ENCODE data around the gene RARRES1.
A peak's percentile ranks its signal among the peaks of the same experiment; 100 is the strongest.

The RARRES1 gene

GRCh38 chr3:158768881-158769543 lies 36.8 kb upstream of the RARRES1 start:
- Mint-ChIP-seq H3K36me3 (ENCODE audit: low read depth) (no peaks in the 10 kb centered on the region), H3K27ac (no peak overlapping the region), H3K27me3 (ENCODE audit: low read depth, poor library complexity) (peaks cover 3% of the 10 kb centered on the region), H3K9me3 (no peaks in the 10 kb centered on the region), H3K4me1 (peaks cover 16% of the 10 kb centered on the region), H3K4me3 (no peak overlapping the region)
- TF ChIP-seq CTCF (IDR thresholded peaks at IDR 0.05) = no peak
- DNase-seq = no peak

GRCh38 chr3:158768361-158768787 lies 36.1 kb upstream of the RARRES1 start:
- TF ChIP-seq CTCF (IDR thresholded peaks at IDR 0.05) = no peak
- Mint-ChIP-seq H3K36me3 (ENCODE audit: low read depth) (no peaks in the 10 kb centered on the region), H3K9me3 (no peaks in the 10 kb centered on the region), H3K27me3 (ENCODE audit: low read depth, poor library complexity) (peaks cover 3% of the 10 kb centered on the region), H3K4me1 (peaks cover 16% of the 10 kb centered on the region), H3K27ac (no peak overlapping the region), H3K4me3 (no peak overlapping the region)
- peak; percentile 45 for DNase-seq

GRCh38 chr3:158766364-158766763 lies 34.1 kb upstream of the RARRES1 start:
- Mint-ChIP-seq H3K27ac (no peak overlapping the region), H3K4me1 (peaks cover 16% of the 10 kb centered on the region)

GRCh38 chr3:158765518-158766205 lies 33.4 kb upstream of the RARRES1 start:
- no peak for TF ChIP-seq CTCF (IDR thresholded peaks at IDR 0.05)
- Mint-ChIP-seq H3K9me3 (no peaks in the 10 kb centered on the region), H3K27me3 (ENCODE audit: low read depth, poor library complexity) (peaks cover 6% of the 10 kb centered on the region), H3K4me1 (peaks cover 16% of the 10 kb centered on the region), H3K36me3 (ENCODE audit: low read depth) (no peaks in the 10 kb centered on the region), H3K4me3 (no peak overlapping the region), H3K27ac (no peak overlapping the region)
- no peak for DNase-seq

More at GRCh38 chr3:158766364-158766763, 34.1 kb upstream of the RARRES1 start:
- TF ChIP-seq CTCF (IDR thresholded peaks at IDR 0.05) = no peak
- DNase-seq = no peak
- peaks cover 3% of the 10 kb centered on the region for H3K27me3 Mint-ChIP-seq (ENCODE audit: low read depth, poor library complexity)
- no peaks in the 10 kb centered on the region for H3K36me3 Mint-ChIP-seq (ENCODE audit: low read depth)
- H3K4me3 Mint-ChIP-seq = no peak overlapping the region
- H3K9me3 Mint-ChIP-seq = no peaks in the 10 kb centered on the region

GRCh38 chr3:158763421-158763820 lies 31.2 kb upstream of the RARRES1 start:
- Mint-ChIP-seq H3K27me3 (ENCODE audit: low read depth, poor library complexity) (peaks cover 6% of the 10 kb centered on the region), H3K4me3 (no peak overlapping the region), H3K4me1 (peaks cover 7% of the 10 kb centered on the region), H3K9me3 (no peaks in the 10 kb centered on the region), H3K36me3 (ENCODE audit: low read depth) (no peaks in the 10 kb centered on the region), H3K27ac (no peak overlapping the region)
- no peak for DNase-seq
- no peak for TF ChIP-seq CTCF (IDR thresholded peaks at IDR 0.05)

- DNase-seq = no peak
- no peak for TF ChIP-seq CTCF (IDR thresholded peaks at IDR 0.05)
- H3K27ac Mint-ChIP-seq = no peak overlapping the region
- no peaks in the 10 kb centered on the region for H3K36me3 Mint-ChIP-seq (ENCODE audit: low read depth)
- no peak overlapping the region for H3K4me3 Mint-ChIP-seq
- H3K27me3 Mint-ChIP-seq (ENCODE audit: low read depth, poor library complexity) = peaks cover 6% of the 10 kb centered on the region
- H3K4me1 Mint-ChIP-seq = no peaks in the 10 kb centered on the region
- no peaks in the 10 kb centered on the region for H3K9me3 Mint-ChIP-seq
These were observed 30.4 kb upstream of the RARRES1 start for GRCh38 chr3:158762701-158763100.

Data from nephron progenitor cell (in vitro differentiated cells).